ENCODE data around the gene TCHP.

Gene TCHP

DNA sequence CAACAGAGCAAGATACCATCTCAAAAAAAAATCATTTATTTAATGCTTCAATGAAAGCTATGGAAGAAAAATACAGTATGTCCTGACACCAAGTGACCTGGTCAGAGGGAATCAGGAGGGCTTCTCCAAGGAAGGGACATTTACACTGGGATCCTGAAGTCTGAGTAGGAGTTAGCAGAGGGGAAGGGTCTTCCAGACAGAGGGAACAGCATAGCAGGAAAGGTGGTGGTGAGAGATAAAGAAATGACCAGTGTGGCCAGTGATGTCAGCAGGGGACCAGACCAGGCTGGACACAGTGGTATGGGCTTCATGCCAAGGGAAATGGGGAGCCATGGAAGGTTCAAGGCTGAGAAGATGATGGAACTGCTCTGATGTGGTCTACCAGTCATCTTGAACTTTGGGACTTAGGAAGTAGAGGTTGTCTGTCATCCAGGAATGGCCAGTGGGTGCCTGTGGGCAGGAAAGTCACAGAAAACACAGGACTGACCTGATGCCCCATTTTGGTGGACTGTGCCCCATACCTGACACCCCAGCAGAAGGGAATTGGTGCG is 7.8 kb upstream of the TCHP start:
- Histone ChIP-seq H3K27me3 (ENCODE audit: low read depth, low read length) (peaks cover 6% of the 10 kb centered on the region; the same call in 1 of the 2 replicates), H3K9ac (ENCODE audit: low read length) (no peak overlapping the region), H4K20me1 (ENCODE audit: insufficient read depth, low read length) (no peaks in the 10 kb centered on the region), H3K9me3 (ENCODE audit: insufficient read depth, low read length) (no peaks in the 10 kb centered on the region), H2AFZ (ENCODE audit: low read depth, low read length) (no peak overlapping the region), H3K36me3 (replicated peaks; ENCODE audit: low read depth, low read length) (no peaks in the 10 kb centered on the region), H3K27ac (ENCODE audit: low read length) (no peak overlapping the region), H3K79me2 (ENCODE audit: low read length) (no peaks in the 10 kb centered on the region), H3K4me3 (ENCODE audit: low read length) (no peak overlapping the region), H3K4me2 (ENCODE audit: low read length) (peak overlapping the region; percentile 36; the same call in 1 of the 2 replicates), H3K4me1 (ENCODE audit: low read length) (peaks cover 39% of the 10 kb centered on the region)
- TF ChIP-seq CTCF (IDR thresholded peaks at IDR 0.05; ENCODE audit: low read depth, low read length): no peak
- TF ChIP-seq EZH2phosphoT487 (IDR thresholded peaks at IDR 0.05; ENCODE audit: low read depth): no peak

DNA sequence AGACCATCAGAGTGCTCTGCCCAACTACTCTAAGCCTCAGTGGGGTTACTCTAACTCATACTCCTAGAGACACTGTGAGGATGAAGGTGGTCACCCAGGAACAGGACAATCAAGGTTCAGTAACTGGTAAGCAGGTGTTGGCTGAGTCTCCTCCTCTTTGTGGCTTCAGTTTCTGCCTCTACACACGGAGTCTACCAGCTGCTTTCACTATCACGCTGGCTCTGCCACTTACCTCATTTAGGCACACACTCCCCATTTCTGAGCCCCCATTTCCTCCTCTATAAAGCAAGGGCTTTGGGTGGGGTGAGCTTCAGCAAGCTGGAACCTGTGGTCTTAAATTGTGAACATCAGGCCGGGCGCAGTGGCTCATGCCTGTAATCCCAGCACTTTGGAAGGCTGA is 7.3 kb upstream of the TCHP start:
- Histone ChIP-seq H2AFZ (ENCODE audit: low read depth, low read length) (peak overlapping the region; percentile 30; the same call in 1 of the 2 replicates), H3K9ac (ENCODE audit: low read length) (no peak overlapping the region), H4K20me1 (ENCODE audit: insufficient read depth, low read length) (no peaks in the 10 kb centered on the region), H3K9me3 (ENCODE audit: insufficient read depth, low read length) (no peaks in the 10 kb centered on the region), H3K36me3 (replicated peaks; ENCODE audit: low read depth, low read length) (no peaks in the 10 kb centered on the region), H3K4me2 (ENCODE audit: low read length) (peak overlapping the region; percentile 36), H3K79me2 (ENCODE audit: low read length) (no peaks in the 10 kb centered on the region), H3K27ac (ENCODE audit: low read length) (no peak overlapping the region), H3K27me3 (ENCODE audit: low read depth, low read length) (peaks cover 6% of the 10 kb centered on the region; the same call in 1 of the 2 replicates), H3K4me1 (ENCODE audit: low read length) (peaks cover 39% of the 10 kb centered on the region), H3K4me3 (ENCODE audit: low read length) (no peak overlapping the region)
- no peak for TF ChIP-seq CTCF (IDR thresholded peaks at IDR 0.05; ENCODE audit: low read depth, low read length)
- TF ChIP-seq EZH2phosphoT487 (IDR thresholded peaks at IDR 0.05; ENCODE audit: low read depth): no peak

- no peak overlapping the region for H3K27ac ChIP-seq (ENCODE audit: low read length)
- TF ChIP-seq CTCF (IDR thresholded peaks at IDR 0.05; ENCODE audit: low read depth, low read length) (no peak), EZH2phosphoT487 (IDR thresholded peaks at IDR 0.05; ENCODE audit: low read depth) (no peak)
- no peak overlapping the region for H3K9ac ChIP-seq (ENCODE audit: low read length)
- H3K9me3 ChIP-seq (ENCODE audit: insufficient read depth, low read length): no peaks in the 10 kb centered on the region
- no peak overlapping the region for H2AFZ ChIP-seq (ENCODE audit: low read depth, low read length)
- H3K4me3 ChIP-seq (ENCODE audit: low read length): no peak overlapping the region
- peaks cover 6% of the 10 kb centered on the region; the same call in 1 of the 2 replicates for H3K27me3 ChIP-seq (ENCODE audit: low read depth, low read length)
- H3K79me2 ChIP-seq (ENCODE audit: low read length): no peaks in the 10 kb centered on the region
- no peaks in the 10 kb centered on the region for H3K36me3 ChIP-seq (replicated peaks; ENCODE audit: low read depth, low read length)
- no peak overlapping the region for H3K4me2 ChIP-seq (ENCODE audit: low read length)
- peaks cover 34% of the 10 kb centered on the region for H3K4me1 ChIP-seq (ENCODE audit: low read length)
- no peaks in the 10 kb centered on the region for H4K20me1 ChIP-seq (ENCODE audit: insufficient read depth, low read length)
Observed at GRCh38 chr12:109893261-109893995, 6.6 kb upstream of the TCHP start.

DNA sequence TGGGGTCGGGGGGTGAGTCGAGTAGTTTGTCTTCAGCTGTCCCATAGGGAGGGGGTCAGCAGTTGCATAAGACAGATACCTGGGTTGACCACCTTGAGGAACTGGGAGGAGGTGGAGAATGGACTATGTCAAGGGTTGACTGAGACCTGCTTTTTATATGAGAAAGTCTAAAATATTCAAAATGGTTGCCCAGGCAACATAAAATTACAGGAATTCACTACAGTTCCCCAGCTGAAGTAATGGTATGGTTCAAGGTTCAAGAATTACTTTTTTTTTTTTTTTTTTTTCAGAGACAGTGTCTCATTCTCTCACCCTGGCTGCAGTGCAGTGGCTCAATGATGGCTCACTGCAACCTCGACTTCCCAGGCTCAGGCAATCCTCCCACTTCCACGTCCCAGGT is 5.1 kb upstream of the TCHP start:
- H3K4me2 ChIP-seq (ENCODE audit: low read length): no peak overlapping the region
- no peak overlapping the region for H3K9ac ChIP-seq (ENCODE audit: low read length)
- no peaks in the 10 kb centered on the region for H4K20me1 ChIP-seq (ENCODE audit: insufficient read depth, low read length)
- peaks cover 26% of the 10 kb centered on the region for H3K4me1 ChIP-seq (ENCODE audit: low read length)
- no peaks in the 10 kb centered on the region for H3K79me2 ChIP-seq (ENCODE audit: low read length)
- H3K36me3 ChIP-seq (replicated peaks; ENCODE audit: low read depth, low read length): no peaks in the 10 kb centered on the region
- H2AFZ ChIP-seq (ENCODE audit: low read depth, low read length): no peak overlapping the region
- H3K27ac ChIP-seq (ENCODE audit: low read length): no peak overlapping the region
- TF ChIP-seq EZH2phosphoT487 (IDR thresholded peaks at IDR 0.05; ENCODE audit: low read depth) (no peak), CTCF (IDR thresholded peaks at IDR 0.05; ENCODE audit: low read depth, low read length) (no peak)
- H3K4me3 ChIP-seq (ENCODE audit: low read length): no peak overlapping the region
- no peaks in the 10 kb centered on the region for H3K9me3 ChIP-seq (ENCODE audit: insufficient read depth, low read length)
- H3K27me3 ChIP-seq (ENCODE audit: low read depth, low read length): peaks cover 6% of the 10 kb centered on the region; the same call in 1 of the 2 replicates
